GM23248 (cell line): ENCODE results near the gene CRK.

Source experiments
- EZH2 ChIP-seq: fragments of 200-600 bp; sonication (generic); IDR thresholded peaks from 2 replicates; pipeline ENCODE4 v1.6.1; 2018; ENCODE audit warnings: antibody characterized with exemption, mild to moderate bottlenecking; ENCODE audit not compliant: insufficient read depth, poor library complexity, severe bottlenecking
- EZH2phosphoT487 ChIP-seq: fragments of 200-600 bp; sonication (generic); IDR thresholded peaks from 2 replicates; pipeline ENCODE4 v1.6.1; 2018; ENCODE audit warnings: antibody characterized with exemption, moderate library complexity, mild to moderate bottlenecking, low read depth; ENCODE audit not compliant: insufficient read depth

- TF ChIP-seq EZH2phosphoT487 (no peak), EZH2 (no peak)
These were observed 83.4 kb downstream of the CRK start for GRCh38 chr17:1372618-1373017.
